Neural cell (in vitro differentiated cells): ENCODE measurements around the gene PDZRN3.

Experiments used
- CTCF ChIP-seq: fragments of 450-650 bp; IDR thresholded peaks from 2 replicates; pipeline ENCODE4 v1.5.1; 2014; ENCODE audit warnings: antibody characterized with exemption, mild to moderate bottlenecking, moderate library complexity; ENCODE audit not compliant: poor library complexity, severe bottlenecking
- EP300 ChIP-seq: fragments of 450-650 bp; conservative IDR thresholded peaks from 2 replicates; pipeline ENCODE4 v1.6.1; 2014; ENCODE audit warnings: antibody characterized with exemption, mild to moderate bottlenecking, moderate library complexity; ENCODE audit not compliant: poor library complexity, severe bottlenecking
- EZH2 ChIP-seq: fragments of 200-600, 300-800 bp; shearing (Covaris generic), sonication (generic); IDR thresholded peaks from 2 replicates; pipeline ENCODE4 v1.6.1; 2014; ENCODE audit warnings: antibody characterized with exemption, low read length, borderline replicate concordance, mild to moderate bottlenecking; ENCODE audit not compliant: insufficient read depth, poor library complexity, severe bottlenecking
- POLR2AphosphoS5 ChIP-seq: IDR thresholded peaks from 2 replicates; pipeline ENCODE4 v1.6.1; 2012
- RAD21 ChIP-seq: fragments of 450-650 bp; conservative IDR thresholded peaks from 2 replicates; pipeline ENCODE4 v1.6.1; 2014; ENCODE audit warnings: antibody characterized with exemption, mild to moderate bottlenecking, moderate library complexity
- TAF1 ChIP-seq: IDR thresholded peaks from 2 replicates; pipeline ENCODE4 v1.6.1; 2012; ENCODE audit warnings: low read depth

GRCh38 chr3:73478858-73479257 lies 145.9 kb downstream of the PDZRN3 start:
- no peak for TF ChIP-seq EZH2
- TF ChIP-seq CTCF, result no peak
- TF ChIP-seq TAF1, result no peak
- TF ChIP-seq EP300, result no peak
- no peak for TF ChIP-seq POLR2AphosphoS5
- no peak for TF ChIP-seq RAD21
